ENCODE data around the gene GPR68. TPM values are rescaled to one million over a fixed set of nuclear protein-coding genes. Genes with fewer than 3 reads are reported as not detected.

Gene GPR68
- total and polyA plus RNA-seq, 2 donors (not counting 1 experiment from before 2014, with no cell fraction given), result 0.31 to 0.34 TPM

GRCh38 chr14:91258011-91258618 lies 13.6 kb upstream of the GPR68 start:
- ATAC-seq (ENCODE audit: low read depth), result no peak
- Mint-ChIP-seq H3K4me3 (no peak overlapping the region), H3K9me3 (ENCODE audit: insufficient read depth) (peaks cover 2% of the 10 kb centered on the region), H3K4me1 (peaks cover 20% of the 10 kb centered on the region), H3K27ac (no peak overlapping the region), H3K27me3 (no peaks in the 10 kb centered on the region)
- no peak overlapping the region for H3K9ac ChIP-seq (ENCODE audit: low read length)
- H3K4me2 ChIP-seq (replicated peaks; ENCODE audit: low read depth, low read length, poor library complexity, severe bottlenecking), result no peak overlapping the region
- no peak for DNase-seq
- H3K27me3 ChIP-seq (replicated peaks in 1 of 4; ENCODE audit: control extremely low read depth in 1 of 4, control insufficient read depth in 3 of 4, insufficient read depth in 4 of 4, low read length in 3 of 4), result no peaks in the 10 kb centered on the region
- H3K79me2 ChIP-seq (ENCODE audit: control insufficient read depth, insufficient read depth, low read length), result no peaks in the 10 kb centered on the region
- peaks cover 9 to 13% of the 10 kb centered on the region in 2 donors for H3K4me1 ChIP-seq (ENCODE audit: control insufficient read depth in 2 of 2, insufficient read depth in 2 of 2, low read length in 2 of 2)
- no peak overlapping the region for H3K27ac ChIP-seq (ENCODE audit: low read length in 2 of 2)
- H3K36me3 ChIP-seq (replicated peaks in 1 of 2; ENCODE audit: control extremely low read depth in 1 of 2, control insufficient read depth in 1 of 2, extremely low read depth in 1 of 2, insufficient read depth in 2 of 2, low read length in 1 of 2), result no peaks in the 10 kb centered on the region
- no peak overlapping the region for H2AFZ ChIP-seq (ENCODE audit: insufficient read depth, low read depth, low read length, poor library complexity, severe bottlenecking)
- H3K9me3 ChIP-seq (ENCODE audit: control extremely low read depth in 1 of 3, control insufficient read depth in 2 of 3, insufficient read depth in 1 of 3, low read length in 2 of 3), result peaks cover 0 to 4% (median 0%) of the 10 kb centered on the region in 3 donors
- H4K20me1 ChIP-seq (ENCODE audit: control insufficient read depth, insufficient read depth, low read length, poor library complexity, severe bottlenecking), result no peaks in the 10 kb centered on the region
- CTCF ChIA-PET, result no interaction called here
- no peak overlapping the region for H3K4me3 ChIP-seq (ENCODE audit: control extremely low read depth in 1 of 5, extremely low read depth in 1 of 5, insufficient read depth in 1 of 5, low read depth in 2 of 5, low read length in 4 of 5)
- intact Hi-C loops (cut with micrococcal nuclease), result no loop called here
- POLR2A ChIA-PET, result no interaction called here
- TF ChIP-seq CTCF (IDR thresholded peaks at IDR 0.05), result no peak
- no peak for TF ChIP-seq EZH2 (IDR thresholded peaks at IDR 0.05; ENCODE audit: borderline replicate concordance, insufficient read depth, low read depth, low read length, poor library complexity, severe bottlenecking)
- WGBS (ENCODE audit: insufficient coverage), result 73% methylated on average over 16 of the region's 16 CpGs

DNA sequence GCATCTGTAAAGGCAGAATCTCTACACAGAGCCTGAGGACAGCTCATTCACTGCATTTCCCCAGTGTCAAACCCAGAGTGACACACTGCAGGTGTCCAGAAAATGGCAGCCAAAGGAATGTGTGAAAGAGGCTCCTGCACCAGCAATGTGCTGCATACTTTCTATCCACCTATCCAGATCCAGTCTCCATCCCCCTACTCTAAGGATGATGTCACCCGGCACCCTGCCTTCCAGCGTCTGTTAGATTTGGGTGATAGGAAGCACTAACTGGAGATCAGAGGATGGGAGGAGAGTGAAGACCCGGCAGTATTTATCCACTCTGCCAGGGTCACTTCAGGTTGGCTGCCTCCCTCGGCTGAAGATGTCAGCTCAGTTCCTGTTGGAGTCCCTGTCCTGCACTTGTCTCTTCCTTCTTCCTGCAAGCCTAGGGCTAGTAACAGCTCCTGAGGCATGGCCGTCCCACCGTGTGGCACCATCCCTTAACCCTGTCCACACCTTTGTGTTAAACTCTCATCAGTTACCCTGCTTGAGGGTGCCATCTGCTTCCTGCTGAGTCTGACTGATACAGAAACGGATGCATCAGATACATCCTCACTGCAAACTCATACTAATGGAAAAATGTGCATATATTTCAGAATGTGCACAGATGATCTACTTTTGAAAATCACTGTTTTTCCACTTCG lies 13.0 kb upstream of the GPR68 start:
- Mint-ChIP-seq H3K4me3 (no peak overlapping the region), H3K9me3 (ENCODE audit: insufficient read depth) (peaks cover 2% of the 10 kb centered on the region), H3K27me3 (no peaks in the 10 kb centered on the region), H3K27ac (no peak overlapping the region), H3K4me1 (peaks cover 23% of the 10 kb centered on the region)
- ChIA-PET POLR2A (no interaction called here), CTCF (no interaction called here)
- no peak overlapping the region for H3K4me2 ChIP-seq (replicated peaks; ENCODE audit: low read depth, low read length, poor library complexity, severe bottlenecking)
- H3K9ac ChIP-seq (ENCODE audit: low read length), result no peak overlapping the region
- no peak overlapping the region for H3K27ac ChIP-seq (ENCODE audit: low read length in 2 of 2)
- TF ChIP-seq CTCF (IDR thresholded peaks at IDR 0.05), result no peak
- no peak for TF ChIP-seq EZH2 (IDR thresholded peaks at IDR 0.05; ENCODE audit: borderline replicate concordance, insufficient read depth, low read depth, low read length, poor library complexity, severe bottlenecking)
- no peaks in the 10 kb centered on the region for H3K79me2 ChIP-seq (ENCODE audit: control insufficient read depth, insufficient read depth, low read length)
- peaks cover 0 to 4% (median 0%) of the 10 kb centered on the region in 3 donors for H3K9me3 ChIP-seq (ENCODE audit: control extremely low read depth in 1 of 3, control insufficient read depth in 2 of 3, insufficient read depth in 1 of 3, low read length in 2 of 3)
- H3K27me3 ChIP-seq (replicated peaks in 1 of 4; ENCODE audit: control extremely low read depth in 1 of 4, control insufficient read depth in 3 of 4, insufficient read depth in 4 of 4, low read length in 3 of 4), result no peaks in the 10 kb centered on the region
- no peaks in the 10 kb centered on the region for H4K20me1 ChIP-seq (ENCODE audit: control insufficient read depth, insufficient read depth, low read length, poor library complexity, severe bottlenecking)
- H3K4me1 ChIP-seq (ENCODE audit: control insufficient read depth in 2 of 2, insufficient read depth in 2 of 2, low read length in 2 of 2), result peaks cover 15 to 19% of the 10 kb centered on the region in 2 donors
- intact Hi-C loops (cut with micrococcal nuclease), result no loop called here
- DNase-seq, result no peak
- H2AFZ ChIP-seq (ENCODE audit: insufficient read depth, low read depth, low read length, poor library complexity, severe bottlenecking), result no peak overlapping the region
- no peak overlapping the region for H3K4me3 ChIP-seq (ENCODE audit: control extremely low read depth in 1 of 5, extremely low read depth in 1 of 5, insufficient read depth in 1 of 5, low read depth in 2 of 5, low read length in 4 of 5)
- ATAC-seq (ENCODE audit: low read depth), result no peak
- WGBS (ENCODE audit: insufficient coverage), result 18% methylated on average over 6 of the region's 8 CpGs
- no peaks in the 10 kb centered on the region for H3K36me3 ChIP-seq (replicated peaks in 1 of 2; ENCODE audit: control extremely low read depth in 1 of 2, control insufficient read depth in 1 of 2, extremely low read depth in 1 of 2, insufficient read depth in 2 of 2, low read length in 1 of 2)
